ENCODE results near the gene FTCD. TPM values are rescaled to one million over a fixed set of nuclear protein-coding genes. Genes with fewer than 3 reads are reported as not detected.
A peak's percentile ranks its signal among the peaks of the same experiment; 100 is the strongest.

The FTCD gene
- total RNA-seq, 1 donor from 2014 or later = 1.9 TPM

GRCh38 chr21:46120301-46121285 is 34.8 kb downstream of the FTCD start:
- no peak for ATAC-seq (ENCODE audit: poor library complexity)
- intact Hi-C loops (cut with DNase I) = no loop called here
- no peak for DNase-seq

- intact Hi-C loops (cut with DNase I) = no loop called here
- no peak for ATAC-seq (ENCODE audit: poor library complexity)
- DNase-seq = no peak
Measured at GRCh38 chr21:46119637-46120271, 35.6 kb downstream of the FTCD start.

GRCh38 chr21:46119144-46119636 is 36.2 kb downstream of the FTCD start:
- no peak for DNase-seq
- intact Hi-C loops (cut with DNase I) = no loop called here

GRCh38 chr21:46118316-46119143 is 36.8 kb downstream of the FTCD start:
- DNase-seq (no peak), ATAC-seq (ENCODE audit: poor library complexity) (no peak)
- intact Hi-C loops (cut with DNase I) = no loop called here

More at GRCh38 chr21:46119144-46119636, 36.2 kb downstream of the FTCD start:
- ATAC-seq (ENCODE audit: poor library complexity) = no peak

- no peak for ATAC-seq (ENCODE audit: poor library complexity)
- DNase-seq = no peak
- intact Hi-C loops (cut with DNase I) = no loop called here
Measured at GRCh38 chr21:46117586-46118315, 37.6 kb downstream of the FTCD start.

- no peak for ATAC-seq (ENCODE audit: poor library complexity)
- no peak for DNase-seq
- intact Hi-C loops (cut with DNase I) = no loop called here
Measured at GRCh38 chr21:46116776-46117585, 38.4 kb downstream of the FTCD start.

- ATAC-seq (ENCODE audit: poor library complexity) (no peak), DNase-seq (no peak)
- intact Hi-C loops (cut with DNase I) = no loop called here
Measured at GRCh38 chr21:46116189-46116775, 39.1 kb downstream of the FTCD start.

GRCh38 chr21:46115441-46116188 is 39.8 kb downstream of the FTCD start:
- intact Hi-C loops (cut with DNase I) = no loop called here
- DNase-seq (no peak), ATAC-seq (ENCODE audit: poor library complexity) (no peak)

- intact Hi-C loops (cut with DNase I) = no loop called here
- DNase-seq (no peak), ATAC-seq (ENCODE audit: poor library complexity) (no peak)
Measured at GRCh38 chr21:46114963-46115362, 40.4 kb downstream of the FTCD start.

GRCh38 chr21:46113497-46114176 is 41.7 kb downstream of the FTCD start:
- intact Hi-C loops (cut with DNase I) = no loop called here
- DNase-seq = no peak

GRCh38 chr21:46112725-46113215 is 42.6 kb downstream of the FTCD start:
- DNase-seq = no peak
- ATAC-seq (ENCODE audit: poor library complexity) = no peak
- intact Hi-C loops (cut with DNase I) = no loop called here

More at GRCh38 chr21:46113497-46114176, 41.7 kb downstream of the FTCD start:
- ATAC-seq (ENCODE audit: poor library complexity) = no peak

GRCh38 chr21:46111857-46112724 is 43.3 kb downstream of the FTCD start:
- ATAC-seq (ENCODE audit: poor library complexity) (no peak), DNase-seq (no peak)
- intact Hi-C loops (cut with DNase I) = no loop called here

- ATAC-seq (ENCODE audit: poor library complexity) = peak; percentile 1
- intact Hi-C loops (cut with DNase I) = no loop called here
Measured at GRCh38 chr21:46111193-46111571, 44.2 kb downstream of the FTCD start.

GRCh38 chr21:46110499-46111192 is 44.7 kb downstream of the FTCD start:
- ATAC-seq (ENCODE audit: poor library complexity) (peak; percentile 88), DNase-seq (peak; percentile 87)
- intact Hi-C loops (cut with DNase I) = no loop called here

More at GRCh38 chr21:46111193-46111571, 44.2 kb downstream of the FTCD start:
- no peak for DNase-seq

Data from Right ventricle myocardium superior (tissue), 1 donor.